ENCODE data around the gene CYP4F22.
"Not testable (repeated sequence)": the region's sequence is repeated elsewhere in the genome, so short reads cannot be mapped to it uniquely, and the experiment has no call there.

The CYP4F22 gene

DNA sequence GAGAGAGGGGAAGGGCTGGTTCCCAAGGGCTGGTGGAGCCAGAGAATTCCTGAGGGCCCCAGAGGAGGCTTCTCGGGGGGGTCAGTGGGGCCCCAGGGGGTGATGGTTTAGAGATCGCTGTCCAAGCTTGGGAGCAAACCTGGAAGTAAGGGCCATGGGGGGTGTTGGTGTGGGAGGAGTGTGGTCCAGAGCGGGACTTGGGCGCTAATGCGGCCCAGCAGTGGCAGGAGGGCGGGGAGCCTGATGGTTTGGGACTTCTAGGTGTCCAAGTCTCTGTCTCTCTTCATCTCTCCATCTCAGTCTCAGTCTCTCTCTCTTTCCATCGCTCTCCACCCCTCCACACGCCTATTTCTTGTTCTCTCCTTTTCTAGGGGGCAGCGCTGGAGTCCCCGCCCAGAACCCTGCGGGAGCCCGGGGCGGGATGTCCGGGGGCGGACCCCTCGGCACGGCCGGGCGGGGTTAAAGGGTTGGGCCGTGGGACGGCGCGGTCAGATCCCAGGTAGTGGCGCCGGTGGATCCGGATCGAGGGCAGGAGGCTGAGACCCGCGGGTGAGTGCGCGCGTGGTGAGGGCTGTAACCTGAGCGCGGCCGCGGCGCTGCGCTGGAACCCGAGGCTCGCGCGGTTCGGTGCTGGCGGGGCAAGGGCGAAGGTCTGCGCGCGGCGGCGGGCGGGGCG, at the start of gene CYP4F22:
Gene CYP4F22 (plus strand): TSS at position 491 of the 676 bp plus-strand sequence. CDS start 16,812 bp downstream, outside the sequence.
- no peak for DNase-seq

DNA sequence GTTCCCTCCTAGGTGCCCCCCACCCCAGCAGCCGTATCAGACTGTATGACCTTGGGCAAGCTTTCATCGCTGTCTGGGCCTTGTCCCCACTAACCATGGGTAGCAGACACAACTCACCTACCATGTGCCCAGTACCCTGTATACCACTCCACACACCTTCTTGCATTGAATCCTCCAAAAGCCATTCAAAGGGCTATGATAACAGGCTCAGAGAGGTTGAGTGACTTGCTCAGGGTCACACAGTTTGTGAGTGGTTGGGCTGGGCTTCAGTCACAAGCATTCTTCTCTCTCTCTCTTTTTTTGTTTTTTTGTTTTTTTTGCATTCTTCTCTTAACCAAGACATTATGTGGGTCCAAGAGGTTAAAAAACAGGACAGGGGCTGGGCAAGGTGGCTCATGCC, 46.6 kb upstream of the CYP4F22 start:
- no peak for DNase-seq

GRCh38 chr19:15463861-15464371, 44.4 kb upstream of the CYP4F22 start:
- no peak for DNase-seq

DNA sequence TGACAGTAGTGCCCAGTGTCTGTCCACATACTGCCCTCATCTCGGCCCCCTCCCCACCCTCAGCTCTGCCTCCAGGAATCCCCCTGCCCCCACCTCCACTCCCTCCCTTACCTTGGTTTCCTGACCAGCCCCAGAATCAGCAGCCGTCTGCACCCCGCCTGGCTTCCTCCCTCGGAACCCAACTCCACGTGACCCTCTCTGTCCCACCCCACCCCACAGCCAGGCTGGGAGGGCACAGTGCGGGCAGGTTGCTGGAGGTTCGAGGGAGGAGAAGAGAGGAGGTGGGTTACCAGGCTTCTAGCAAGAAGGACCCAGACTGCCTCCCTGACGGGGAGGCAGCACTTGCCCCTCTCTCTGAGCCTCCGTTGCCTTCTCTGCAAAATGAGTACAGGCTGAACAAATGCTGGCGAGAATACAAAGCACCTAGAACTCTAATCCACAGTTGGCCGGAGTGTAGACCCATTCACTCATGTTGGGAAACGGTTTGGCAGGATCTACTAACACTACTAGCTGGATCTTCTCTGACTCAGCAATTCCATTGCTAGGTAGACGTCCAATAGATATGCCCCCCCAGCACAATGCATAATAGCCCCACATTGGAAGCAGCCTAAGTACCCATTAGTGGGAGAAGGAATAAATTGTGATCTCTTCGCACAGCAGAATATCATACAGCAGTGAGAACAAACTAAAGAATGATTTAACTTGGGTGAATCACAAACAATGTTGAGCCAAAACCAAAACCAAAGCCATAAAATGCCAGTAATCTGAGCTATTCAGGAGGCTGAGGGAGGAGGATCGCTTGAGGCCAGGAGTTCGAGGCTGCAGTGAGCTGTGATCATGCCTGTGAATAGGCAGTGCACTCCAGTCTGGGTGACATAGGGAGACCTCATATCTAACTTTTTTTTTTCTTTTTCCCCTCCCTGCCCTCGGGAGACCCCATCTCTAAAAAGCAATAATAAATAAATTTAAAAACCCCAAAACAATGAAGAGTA, 43.6 kb upstream of the CYP4F22 start, which contains the start of gene RASAL3:
Gene RASAL3 (minus strand): TSS at position 151 of the 992 bp plus-strand sequence. CDS start 186 bp downstream, outside the sequence.
- no peak for DNase-seq

GRCh38 chr19:15466851-15467733, 41.2 kb upstream of the CYP4F22 start:
- DNase-seq: no peak

DNA sequence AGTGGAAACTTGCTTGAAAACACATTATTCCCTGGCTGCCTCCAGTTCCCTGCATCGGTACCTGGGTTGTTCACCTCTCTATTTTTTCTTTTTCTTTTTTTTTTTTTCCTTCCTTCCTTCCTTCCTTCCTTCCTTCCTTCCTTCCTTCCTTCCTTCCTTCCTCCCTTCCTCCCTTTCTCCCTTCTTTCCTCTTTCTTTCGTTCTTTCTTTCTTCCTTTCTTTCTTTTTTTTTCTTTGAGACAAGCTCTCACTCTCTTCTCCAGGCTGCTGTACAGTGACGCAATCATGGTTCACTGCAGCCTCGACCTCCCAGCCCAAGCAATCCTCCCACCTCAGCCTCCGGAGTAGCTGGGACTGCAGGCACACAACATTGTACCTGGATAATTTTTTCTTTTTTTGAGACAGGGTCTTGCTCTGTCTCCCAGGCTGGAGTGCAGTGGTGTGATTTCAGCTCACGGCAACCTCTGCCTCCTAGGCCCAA, 40.6 kb upstream of the CYP4F22 start:
- DNase-seq: no peak

DNA sequence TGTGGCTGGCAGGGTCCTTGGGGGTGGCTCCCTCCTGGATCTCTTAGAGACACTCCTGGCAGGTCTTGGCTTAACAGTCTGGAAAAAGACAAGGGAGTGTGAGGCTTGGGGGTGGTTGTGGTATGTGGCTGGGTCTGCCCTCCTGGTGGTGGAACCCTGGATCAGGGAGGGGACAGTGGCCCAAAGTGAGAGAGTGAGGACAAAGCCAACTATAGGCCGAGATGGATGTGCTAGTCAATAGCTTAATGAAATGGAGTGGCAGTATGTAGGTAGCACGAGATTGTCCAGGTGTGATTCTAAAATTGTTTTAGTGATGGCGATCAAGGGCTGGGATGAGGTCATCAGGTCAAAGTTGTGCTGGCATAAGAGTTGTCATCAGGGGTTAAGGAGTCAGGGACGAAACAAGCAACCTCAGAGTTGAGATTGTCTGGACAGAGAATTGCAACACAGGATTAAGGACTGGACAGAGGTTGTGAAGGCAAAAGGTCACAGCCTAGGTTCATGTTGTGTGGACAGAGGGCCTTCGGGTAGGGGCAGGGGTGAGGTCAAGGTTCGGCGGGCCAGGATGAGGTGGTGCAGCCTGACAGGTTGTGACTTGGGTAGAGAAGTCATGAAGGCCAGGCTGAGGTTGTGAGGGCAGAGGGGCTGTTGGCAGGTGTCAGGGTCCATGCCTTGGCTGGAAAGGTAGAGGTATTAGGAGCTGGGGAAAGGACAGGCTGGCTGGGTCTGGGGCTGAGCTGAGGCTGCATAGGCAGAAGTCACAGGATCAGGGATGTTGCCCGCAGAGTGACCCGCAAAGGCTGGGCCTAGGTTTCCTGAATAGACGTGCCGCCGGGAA, 39.4 kb upstream of the CYP4F22 start:
- DNase-seq: no peak

DNA sequence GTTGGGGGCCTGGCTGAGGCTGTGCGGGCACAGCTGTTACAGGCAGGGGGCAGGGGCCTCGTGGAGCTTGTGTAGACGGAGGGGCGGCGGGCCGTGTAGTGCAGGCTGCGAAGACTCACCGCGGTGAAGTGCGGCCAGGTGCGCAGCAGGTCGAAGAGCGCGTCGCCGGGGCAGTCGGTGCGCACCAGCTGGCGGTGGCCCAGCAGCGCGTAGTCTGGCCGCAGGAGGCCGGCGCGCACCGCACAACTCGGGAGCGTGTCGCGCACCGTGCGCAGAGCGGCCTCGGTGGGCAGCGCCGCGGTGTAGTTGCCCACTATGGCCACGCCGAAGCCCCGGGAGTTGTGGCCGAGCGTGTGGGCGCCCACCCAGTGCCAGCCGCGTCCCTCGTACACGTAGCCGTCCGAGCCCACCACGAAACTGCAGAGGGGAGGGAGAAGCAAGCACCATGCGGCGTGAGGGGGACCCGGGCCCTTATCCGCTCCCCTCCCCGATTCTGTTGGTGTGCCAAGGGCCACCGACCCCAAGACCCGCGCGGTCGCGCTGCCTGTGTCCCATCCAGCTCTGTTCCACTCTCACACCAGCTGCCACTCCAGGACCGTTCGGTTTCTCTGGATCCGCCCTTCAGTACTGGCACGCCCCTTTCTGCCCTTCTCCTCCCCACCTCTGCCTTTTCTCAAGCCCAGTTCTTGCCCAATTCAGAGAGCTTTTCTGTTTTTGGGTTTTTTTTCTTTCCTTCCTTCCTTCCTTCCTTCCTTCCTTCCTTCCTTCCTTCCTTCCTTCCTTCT, 38.6 kb upstream of the CYP4F22 start:
- DNase-seq: no peak

DNA sequence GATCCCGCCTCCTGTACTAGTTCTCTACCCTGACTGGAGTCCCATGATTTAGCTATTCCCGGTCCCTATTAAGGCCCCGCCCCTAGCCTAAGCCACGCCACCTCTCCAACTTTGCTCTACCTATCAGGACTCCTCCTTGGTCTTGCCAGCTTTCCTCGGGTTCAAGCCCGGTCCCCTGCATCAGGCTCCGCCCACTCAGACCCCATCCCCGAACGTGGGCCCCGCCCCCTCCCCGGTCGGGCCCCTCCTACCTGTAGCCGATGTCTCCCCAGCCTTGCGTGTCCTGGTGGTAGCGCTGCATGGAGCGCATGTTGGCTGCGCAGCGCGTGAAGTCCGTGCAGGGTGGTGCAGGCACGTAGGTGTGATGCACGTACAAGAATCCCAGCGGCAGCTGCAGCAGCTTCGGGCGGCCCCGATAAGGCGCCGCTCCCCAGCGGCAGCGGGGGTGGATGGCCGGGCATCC, 36.7 kb upstream of the CYP4F22 start:
- DNase-seq: no peak

DNA sequence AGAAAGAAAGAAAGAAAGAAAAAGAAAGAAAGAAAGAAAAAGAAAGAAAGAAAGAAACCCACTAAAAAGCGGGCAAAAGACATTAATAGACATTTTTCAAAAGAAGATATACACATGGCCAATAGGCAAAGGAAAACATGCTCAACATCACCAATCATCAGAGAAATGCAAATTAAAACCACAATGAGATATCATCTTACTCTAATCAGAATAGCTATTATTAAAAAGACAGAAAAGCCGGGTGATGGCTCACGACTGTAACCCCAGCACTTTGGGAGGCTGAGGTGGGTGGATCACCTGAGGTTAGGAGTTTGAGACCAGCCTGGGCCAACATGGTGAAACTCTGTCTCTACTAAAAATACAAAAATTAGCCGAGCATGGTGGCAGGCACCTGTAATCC, 34.5 kb upstream of the CYP4F22 start:
- not testable (repeated sequence) for DNase-seq

DNA sequence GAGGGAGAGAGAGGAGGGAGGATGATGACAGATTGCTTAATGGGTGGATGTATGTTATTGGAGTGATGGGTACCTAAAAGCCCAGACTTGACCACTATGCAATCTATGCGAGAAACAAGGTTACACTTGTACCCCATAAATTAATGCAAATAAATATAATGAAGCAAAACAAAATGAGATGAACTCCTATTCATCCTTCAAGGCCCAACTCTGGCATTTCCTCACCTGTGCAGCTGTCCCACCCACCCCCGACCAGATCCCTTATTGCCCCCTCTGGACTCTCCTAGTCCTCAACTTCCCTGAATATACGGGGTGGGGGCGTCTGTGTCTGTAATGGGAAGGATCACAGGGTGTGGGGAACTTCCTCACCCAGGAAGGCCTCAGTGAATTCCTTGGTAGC, 33.2 kb upstream of the CYP4F22 start:
- DNase-seq: no peak

DNA sequence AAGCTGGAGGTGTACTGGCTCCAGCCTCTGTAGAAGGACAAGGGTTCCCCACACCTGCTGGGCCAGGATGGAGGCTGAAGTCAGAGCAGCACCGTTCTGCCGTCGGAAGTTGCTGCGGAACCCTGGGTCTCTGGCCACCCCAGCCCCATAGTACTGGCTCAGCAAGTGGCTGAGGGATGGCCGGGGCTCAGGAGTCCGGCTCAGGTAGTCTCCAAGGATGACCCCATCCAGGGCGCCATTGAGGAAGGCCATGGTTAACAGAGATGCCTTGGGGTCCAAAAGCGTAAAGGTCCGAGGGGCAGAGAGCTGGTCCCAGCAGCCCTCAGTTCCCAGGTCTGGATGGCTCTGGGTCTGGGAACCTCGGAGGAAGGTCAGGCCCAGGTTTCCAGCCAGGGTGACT, 32.7 kb upstream of the CYP4F22 start:
- DNase-seq: no peak

GRCh38 chr19:15476325-15476724, 32.0 kb upstream of the CYP4F22 start:
- DNase-seq: no peak

DNA sequence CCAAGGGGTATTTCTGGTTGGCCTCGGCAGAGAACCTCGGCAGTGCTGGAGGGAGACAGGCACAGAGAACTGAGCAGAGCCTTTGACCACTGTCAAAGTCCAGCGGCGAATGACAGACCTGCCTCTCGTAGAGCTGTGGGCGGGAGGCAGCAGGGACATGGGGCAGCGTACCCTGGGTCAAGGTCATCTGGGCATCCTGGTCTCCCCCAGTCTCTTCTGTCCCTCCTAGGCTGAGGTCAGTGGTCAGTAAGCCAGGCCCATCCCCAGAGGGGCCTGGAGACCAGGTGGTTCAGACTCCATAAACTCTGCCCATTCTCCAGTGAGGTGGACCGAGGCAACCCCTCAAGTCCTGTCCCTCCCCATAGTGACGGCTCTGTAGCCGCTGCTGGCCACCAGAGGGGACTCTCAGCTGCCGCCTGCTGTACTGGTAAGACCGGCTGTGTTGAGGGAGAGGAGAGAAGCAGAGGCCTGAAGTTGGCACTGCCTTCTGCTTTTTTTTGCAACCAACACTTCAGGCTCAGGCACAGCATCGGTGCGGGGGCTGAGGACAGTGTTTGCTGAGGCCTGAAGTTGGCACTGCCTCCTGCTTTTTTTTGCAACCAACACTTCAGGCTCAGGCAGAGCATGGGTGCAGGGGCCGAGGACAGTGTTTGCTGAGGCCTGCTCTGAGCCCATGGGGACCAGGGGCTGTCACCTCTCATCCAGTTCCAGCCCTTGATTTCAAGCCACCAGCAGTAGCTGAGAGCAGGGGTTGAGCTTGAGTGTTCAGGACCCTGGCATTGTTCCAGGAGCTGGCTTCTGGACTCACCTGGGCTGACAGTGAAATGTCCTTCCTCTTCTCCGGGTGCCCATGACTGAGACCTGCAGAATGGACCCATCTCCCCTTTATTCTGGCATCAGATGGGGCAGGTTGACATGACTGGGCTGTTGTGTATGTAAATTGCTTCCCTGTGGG, 28.7 kb upstream of the CYP4F22 start, which contains the start of gene PGLYRP2:
Gene PGLYRP2 (minus strand): TSS at position 111 of the 955 bp plus-strand sequence. CDS start 130 bp downstream, outside the sequence.
- DNase-seq: no peak

DNA sequence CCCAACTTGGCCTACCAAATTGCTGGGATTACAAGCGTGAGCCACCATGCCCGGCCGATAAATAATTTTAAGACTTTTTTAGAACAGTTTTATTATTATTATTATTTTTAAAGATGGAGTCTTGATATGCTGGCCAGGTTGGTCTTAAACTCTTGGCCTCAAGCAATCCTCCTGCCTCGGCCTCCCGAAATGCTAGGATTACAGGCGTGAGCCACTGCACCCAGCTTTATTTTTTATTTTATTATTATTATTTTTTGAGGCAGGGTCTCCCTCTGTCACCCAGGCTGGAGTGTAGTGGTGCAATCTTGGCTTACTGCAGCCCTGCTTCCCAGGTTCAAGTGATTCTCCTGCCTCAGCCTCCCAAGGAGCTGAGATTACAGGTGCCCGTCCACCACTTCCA, 27.3 kb upstream of the CYP4F22 start:
- DNase-seq: not testable (repeated sequence)

- not testable (repeated sequence) for DNase-seq
Observed at GRCh38 chr19:15485768-15486167, 22.6 kb upstream of the CYP4F22 start.

GRCh38 chr19:15487038-15487437, 21.3 kb upstream of the CYP4F22 start:
- DNase-seq: no peak

GRCh38 chr19:15488489-15489226, 19.7 kb upstream of the CYP4F22 start:
- DNase-seq: no peak

Data from NCI-H510A (cell line).